Spleen (tissue), 11 donors: Measurements from ENCODE around the gene XYLT1. TPM values are rescaled to one million over a fixed set of nuclear protein-coding genes. Genes with fewer than 3 reads are reported as not detected.
A peak's percentile ranks its signal among the peaks of the same experiment; 100 is the strongest.

ENCODE experiments used
- DNase-seq: peaks from one replicate; pipeline ENCODE4 v3.0.0-alpha.2; 2020
- H3K27ac ChIP-seq, 8 donors: fragments of 200-600 bp; sonication (generic) in 7 of 8; 1 replicate in 4 of 8; 2 replicates in 4 of 8; pipeline versions ENCODE4 v1.5.0 to v1.8.0; 2016 to 2021; ENCODE audit warnings: inconsistent platforms in 4 of 8, mild to moderate bottlenecking in 4 of 8, moderate library complexity in 1 of 8
- H3K27me3 ChIP-seq, 7 donors: fragments of 200-600 bp; sonication (generic) in 6 of 7; replicated peaks in 1 of 7; 1 replicate in 4 of 7; 2 replicates in 3 of 7; pipeline versions ENCODE4 v1.5.0 to v1.8.0; 2016 to 2021; ENCODE audit warnings: inconsistent platforms in 3 of 7, mild to moderate bottlenecking in 1 of 7
- H3K36me3 ChIP-seq, 6 donors: fragments of 200-600 bp; sonication (generic) in 5 of 6; 1 replicate in 4 of 6; 2 replicates in 2 of 6; pipeline versions ENCODE4 v1.5.0 to v1.8.0; 2016 to 2021; ENCODE audit warnings: inconsistent platforms in 2 of 6
- H3K4me1 ChIP-seq, 6 donors: fragments of 200-600 bp; sonication (generic) in 5 of 6; 1 replicate in 3 of 6; 2 replicates in 3 of 6; pipeline versions ENCODE4 v1.5.0 to v1.8.0; 2016 to 2021; ENCODE audit warnings: inconsistent platforms in 3 of 6
- H3K4me3 ChIP-seq, 8 donors: fragments of 200-600 bp; sonication (generic) in 7 of 8; 1 replicate in 4 of 8; 2 replicates in 4 of 8; pipeline versions ENCODE4 v1.5.0 to v1.8.0; 2016 to 2021; ENCODE audit warnings: inconsistent platforms in 4 of 8, mild to moderate bottlenecking in 4 of 8, moderate library complexity in 2 of 8
- H3K9me3 ChIP-seq, 8 donors: fragments of 200-600 bp; sonication (generic) in 7 of 8; 1 replicate in 4 of 8; 2 replicates in 4 of 8; pipeline versions ENCODE4 v1.5.0 to v1.8.0; 2016 to 2021; ENCODE audit warnings: inconsistent platforms in 4 of 8
- POLR2A ChIP-seq, 3 donors: fragments of 450-650 bp; IDR thresholded peaks; one replicate each; pipeline ENCODE4 v1.5.1; 2017; ENCODE audit warnings: antibody characterized with exemption in 3 of 3, mild to moderate bottlenecking in 1 of 3
- POLR2AphosphoS5 ChIP-seq, 3 donors: sonication (generic); formaldehyde crosslinking; IDR thresholded peaks; one replicate each; pipeline ENCODE4 v1.5.1; 2017; ENCODE audit warnings: antibody characterized with exemption in 3 of 3
- whole genome bisulfite sequencing, 5 donors: extraction: QIAGEN DNeasy Blood & Tissue Kit in 3 of 5; methylation state at CpG; one replicate each; pipeline versions ENCODE4 v1.1.5 to v1.1.7; 2013 to 2018; 5-methylcytosine and 5-hydroxymethylcytosine counted together
- intact Hi-C: fragments of 100-400 bp; cut with DNase I; formaldehyde crosslinking; loops from one replicate; pipeline ENCODE4 v1.15.0; 2023; ENCODE audit warnings: low total_unique reads
- polyA plus RNA-seq, 3 donors: library from polyadenylated mRNA; stranded (reverse); fragments of 200-250 nt; gene quantifications; one replicate each; pipeline ENCODE4 v1.2.1, GENCODE V29; 2013
- total RNA-seq, 7 donors: library from RNA; depleted of rRNA in 3 of 7; stranded (reverse); fragments of >200 nt in 3 of 7; fragmentation: NEBNext Ultra II Directional in 4 of 7; extraction: Animal tissue kit (Norgen Biotek cat#: 25700) in 4 of 7; gene quantifications; one replicate each; pipeline versions ENCODE4 v1.1.0 to v1.2.1, GENCODE V29; 2016 to 2021
- TF ChIP-seq, protein P1 (sequence below), 11 experiments: fragments of 200-600 bp in 7 of 11; fragments of 450-650 bp in 4 of 11; sonication (generic) in 4 of 11; IDR thresholded peaks in 8 of 11; conservative IDR thresholded peaks in 3 of 11; 1 replicate in 7 of 11; 2 replicates in 4 of 11; pipeline versions ENCODE4 v1.4.0 to v1.8.0; 2016 to 2021; ENCODE audit warnings: antibody characterized with exemption in 11 of 11, inconsistent platforms in 4 of 11, mild to moderate bottlenecking in 1 of 11
- donor health status: healthy with polysubstance abuse.
- donor health status: DM: no; HTN: no; CAD: no; lungs with moderate emphysema.
- donor health status: DM: no; HTN: no; CAD: no.
- donor health status: Bipolar disorder and iron deficiency.
- donor health status: healthy.
- donor health status: DM: no; HTN: no; CAD: no.
- donor health status: DM: yes; HTN: yes; CAD: no.

XYLT1 gene
- total and polyA plus RNA-seq, 10 donors = 2.1 to 40.7 (median 23.5) TPM

DNA sequence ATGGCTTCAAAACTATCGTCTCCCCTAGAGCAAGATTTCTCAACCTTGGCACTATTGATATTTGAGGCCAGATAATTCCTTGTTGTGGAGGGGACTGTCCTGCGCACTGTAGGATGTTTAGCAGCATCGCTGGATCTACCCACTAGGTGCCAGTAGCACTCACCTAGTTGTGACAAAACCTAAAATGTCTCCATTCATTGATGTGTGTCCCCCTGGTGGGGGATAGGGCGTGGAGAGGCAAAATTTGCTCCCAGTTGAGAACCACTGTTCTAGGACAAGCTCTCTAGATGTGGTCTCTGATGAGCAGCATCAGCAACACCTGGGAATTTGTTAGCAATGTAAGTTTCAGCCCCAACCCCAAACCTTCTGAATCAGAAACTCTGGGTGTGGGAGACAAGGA lies 259.0 kb downstream of the XYLT1 start:
- peaks cover 0 to 6% (median 0%) of the 10 kb centered on the region in 6 donors for H3K4me1 ChIP-seq
- no peak overlapping the region for H3K4me3 ChIP-seq
- peaks cover 0 to 12% (median 8%) of the 10 kb centered on the region in 8 donors for H3K9me3 ChIP-seq
- no peak for DNase-seq
- intact Hi-C loops = no loop called here
- TF ChIP-seq POLR2A (IDR thresholded peaks at IDR 0.05) = no peak
- TF ChIP-seq, protein P1, sequence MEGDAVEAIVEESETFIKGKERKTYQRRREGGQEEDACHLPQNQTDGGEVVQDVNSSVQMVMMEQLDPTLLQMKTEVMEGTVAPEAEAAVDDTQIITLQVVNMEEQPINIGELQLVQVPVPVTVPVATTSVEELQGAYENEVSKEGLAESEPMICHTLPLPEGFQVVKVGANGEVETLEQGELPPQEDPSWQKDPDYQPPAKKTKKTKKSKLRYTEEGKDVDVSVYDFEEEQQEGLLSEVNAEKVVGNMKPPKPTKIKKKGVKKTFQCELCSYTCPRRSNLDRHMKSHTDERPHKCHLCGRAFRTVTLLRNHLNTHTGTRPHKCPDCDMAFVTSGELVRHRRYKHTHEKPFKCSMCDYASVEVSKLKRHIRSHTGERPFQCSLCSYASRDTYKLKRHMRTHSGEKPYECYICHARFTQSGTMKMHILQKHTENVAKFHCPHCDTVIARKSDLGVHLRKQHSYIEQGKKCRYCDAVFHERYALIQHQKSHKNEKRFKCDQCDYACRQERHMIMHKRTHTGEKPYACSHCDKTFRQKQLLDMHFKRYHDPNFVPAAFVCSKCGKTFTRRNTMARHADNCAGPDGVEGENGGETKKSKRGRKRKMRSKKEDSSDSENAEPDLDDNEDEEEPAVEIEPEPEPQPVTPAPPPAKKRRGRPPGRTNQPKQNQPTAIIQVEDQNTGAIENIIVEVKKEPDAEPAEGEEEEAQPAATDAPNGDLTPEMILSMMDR (IDR thresholded peaks at IDR 0.05 in 8 of 11, conservative IDR thresholded peaks at IDR 0.05 in 3 of 11) = peak in 8 of 11 experiments; percentile 19 to 51 (median 26)
- H3K27ac ChIP-seq = no peak overlapping the region
- no peaks in the 10 kb centered on the region for H3K27me3 ChIP-seq
- H3K36me3 ChIP-seq = peaks cover 0 to 17% (median 3%) of the 10 kb centered on the region in 6 donors
- 77 to 83% (median 79%) methylated on average over 4 of the region's 4 CpGs for WGBS, 5 donors

DNA sequence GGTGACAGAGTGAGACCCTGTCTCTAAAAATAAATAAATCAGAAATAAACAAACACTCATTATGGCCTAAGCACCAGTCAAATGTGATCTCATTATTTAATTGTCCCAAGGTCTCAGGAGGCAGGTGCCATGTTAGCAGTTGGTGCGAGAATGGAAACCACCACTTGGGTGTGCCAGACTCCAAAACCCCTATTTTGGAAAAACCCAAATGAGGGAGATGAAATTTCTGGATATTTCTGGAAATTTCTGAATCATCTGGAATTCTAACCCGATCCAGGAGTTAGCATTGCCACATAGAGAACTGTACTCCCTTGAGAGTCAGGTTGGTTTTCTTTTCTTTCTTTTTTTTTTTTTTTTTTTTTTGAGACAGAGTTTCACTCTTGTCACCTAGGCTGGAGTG lies 264.0 kb downstream of the XYLT1 start:
- DNase-seq = no peak
- H3K27me3 ChIP-seq = no peaks in the 10 kb centered on the region
- no peak overlapping the region for H3K27ac ChIP-seq
- 83 to 95% (median 89%) methylated on average over 2 of the region's 2 CpGs for WGBS, 5 donors
- TF ChIP-seq POLR2AphosphoS5 (IDR thresholded peaks at IDR 0.05) = no peak
- TF ChIP-seq, protein P1 (IDR thresholded peaks at IDR 0.05 in 8 of 11, conservative IDR thresholded peaks at IDR 0.05 in 3 of 11) = peak in 1 of 11 experiments; percentile 16
- no peaks in the 10 kb centered on the region for H3K9me3 ChIP-seq
- intact Hi-C loops = loop anchor here (10.0 kb wide), 1 partner anchor 268 kb away; the partner anchor contains the start of gene XYLT1
- peaks cover 0 to 25% (median 0%) of the 10 kb centered on the region in 6 donors for H3K4me1 ChIP-seq
- no peak overlapping the region for H3K4me3 ChIP-seq
- peaks cover 0 to 9% (median 0%) of the 10 kb centered on the region in 6 donors for H3K36me3 ChIP-seq

DNA sequence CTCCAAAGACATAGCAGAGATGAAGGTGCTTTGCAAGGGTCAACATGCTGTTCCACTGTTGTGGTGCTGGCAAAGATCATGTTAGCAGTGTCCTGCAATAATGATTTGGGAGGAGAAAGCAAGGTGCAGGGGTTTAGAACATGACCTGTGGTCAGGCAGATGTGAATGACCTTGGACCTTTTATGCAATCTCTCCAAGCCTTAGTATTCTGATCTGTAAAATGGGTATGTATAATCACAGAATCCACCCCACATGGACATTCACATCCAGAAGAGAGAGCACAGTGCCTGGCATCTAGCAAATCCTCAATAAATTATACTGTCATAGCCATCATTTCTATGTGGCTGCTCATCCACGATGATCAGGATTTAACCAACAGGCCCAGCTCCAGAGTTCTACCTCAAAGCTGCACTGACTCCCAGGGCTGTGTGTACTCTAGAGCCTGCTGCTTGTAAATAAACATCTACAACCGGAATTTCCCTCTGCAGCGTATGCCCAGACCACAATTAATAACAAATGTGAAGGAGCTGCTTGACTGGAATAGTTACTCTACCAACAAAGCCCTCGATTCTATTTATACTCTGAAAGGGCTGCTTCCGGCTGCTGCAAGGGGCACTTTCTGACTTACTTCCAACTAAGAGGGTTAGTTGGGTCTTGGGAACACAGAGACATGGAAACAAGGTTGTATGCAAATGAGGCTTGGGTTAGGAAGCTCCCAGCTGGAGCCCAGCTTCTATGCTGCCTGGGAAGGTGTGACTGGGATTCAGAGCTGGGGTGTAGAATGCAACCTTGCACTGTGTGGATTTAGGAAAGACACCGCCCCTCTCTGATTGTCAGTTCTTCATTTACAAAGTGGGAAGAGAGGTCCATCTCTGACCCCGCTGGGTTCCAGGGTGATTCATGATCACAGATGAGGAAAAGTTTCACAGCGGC lies 265.2 kb downstream of the XYLT1 start:
- H3K27ac ChIP-seq = peak overlapping the region in 1 of 8 donors; percentile 5
- H3K4me3 ChIP-seq = no peak overlapping the region
- TF ChIP-seq, protein P1 (IDR thresholded peaks at IDR 0.05 in 8 of 11, conservative IDR thresholded peaks at IDR 0.05 in 3 of 11) = no peak
- no peak for TF ChIP-seq POLR2AphosphoS5 (IDR thresholded peaks at IDR 0.05)
- no peak for TF ChIP-seq POLR2A (IDR thresholded peaks at IDR 0.05)
- intact Hi-C loops = loop anchor here (10.0 kb wide), 1 partner anchor 269 kb away; the partner anchor contains the start of gene XYLT1
- H3K36me3 ChIP-seq = peaks cover 0 to 13% (median 1%) of the 10 kb centered on the region in 6 donors
- no peaks in the 10 kb centered on the region for H3K27me3 ChIP-seq
- no peaks in the 10 kb centered on the region for H3K9me3 ChIP-seq
- no peak for DNase-seq
- peaks cover 0 to 25% (median 0%) of the 10 kb centered on the region in 6 donors for H3K4me1 ChIP-seq
- WGBS, 5 donors = 50 to 68% (median 55%) methylated on average over 8 of the region's 8 CpGs

DNA sequence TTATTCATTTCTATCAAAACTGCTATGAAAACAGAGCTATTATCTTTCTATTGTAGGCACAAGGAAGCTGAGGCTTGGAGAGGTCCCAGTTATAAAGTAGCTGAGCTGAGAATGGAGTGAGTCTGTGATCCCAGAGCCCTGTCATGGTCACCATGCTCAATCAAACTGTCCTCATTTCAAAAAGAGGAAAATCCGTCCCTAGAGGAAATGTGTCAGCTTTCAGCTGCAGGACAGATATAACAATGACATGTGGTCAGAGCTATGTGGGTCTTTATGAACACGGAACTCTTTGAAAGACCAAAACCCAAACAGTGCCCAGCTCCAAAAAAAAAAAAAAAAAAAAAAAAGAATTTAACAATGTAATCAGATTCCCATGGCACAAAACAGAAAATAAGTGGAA lies 266.1 kb downstream of the XYLT1 start:
- H3K4me1 ChIP-seq = peaks cover 0 to 25% (median 0%) of the 10 kb centered on the region in 6 donors
- H3K9me3 ChIP-seq = no peaks in the 10 kb centered on the region
- no peak for DNase-seq
- intact Hi-C loops = loop anchor here (10.0 kb wide), 1 partner anchor 270 kb away; the partner anchor contains the start of gene XYLT1
- 34 to 62% (median 42%) methylated on average over 2 of the region's 2 CpGs for WGBS, 5 donors
- peaks cover 0 to 22% (median 9%) of the 10 kb centered on the region in 6 donors for H3K36me3 ChIP-seq
- H3K4me3 ChIP-seq = no peak overlapping the region
- H3K27me3 ChIP-seq = no peaks in the 10 kb centered on the region
- no peak overlapping the region for H3K27ac ChIP-seq
- TF ChIP-seq, protein P1 (IDR thresholded peaks at IDR 0.05 in 8 of 11, conservative IDR thresholded peaks at IDR 0.05 in 3 of 11) = no peak
- TF ChIP-seq POLR2A (IDR thresholded peaks at IDR 0.05) (no peak), POLR2AphosphoS5 (IDR thresholded peaks at IDR 0.05) (no peak)
